Measurements from ENCODE around the gene OR2AT4.

Gene OR2AT4

DNA sequence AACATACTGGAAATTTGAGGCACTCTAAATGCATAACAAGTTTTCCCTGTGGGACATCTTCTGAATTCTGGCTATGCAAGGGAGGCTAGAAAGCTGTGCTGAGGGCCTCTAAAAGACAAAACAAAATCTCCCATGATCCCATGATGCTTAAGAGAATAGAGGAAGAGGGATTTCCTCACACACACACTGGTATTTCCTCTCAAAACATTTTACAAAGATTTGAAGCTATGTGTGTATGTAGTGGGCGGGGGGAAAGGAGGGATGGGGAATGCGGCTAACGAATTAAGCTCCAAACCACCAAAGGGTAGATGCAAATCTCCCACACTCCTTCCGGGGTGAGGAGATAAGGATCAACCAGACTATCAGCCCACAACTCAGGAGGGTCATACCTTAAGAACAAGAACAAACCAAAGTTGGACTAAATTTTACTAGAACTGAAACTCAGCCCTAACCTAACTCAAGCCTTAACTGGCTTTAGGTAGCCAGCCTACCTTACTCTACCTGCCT, 6.0 kb downstream of the OR2AT4 start:
- H3K27ac ChIP-seq (replicated peaks), result no peak overlapping the region
- TF ChIP-seq POLR2AphosphoS5 (IDR thresholded peaks at IDR 0.05; ENCODE audit: low read depth) (no peak), SPI1 (IDR thresholded peaks at IDR 0.05; ENCODE audit: borderline replicate concordance, low read depth) (no peak), GABPA (IDR thresholded peaks at IDR 0.05; ENCODE audit: low read depth) (no peak)
- TF ChIP-seq, protein P1, sequence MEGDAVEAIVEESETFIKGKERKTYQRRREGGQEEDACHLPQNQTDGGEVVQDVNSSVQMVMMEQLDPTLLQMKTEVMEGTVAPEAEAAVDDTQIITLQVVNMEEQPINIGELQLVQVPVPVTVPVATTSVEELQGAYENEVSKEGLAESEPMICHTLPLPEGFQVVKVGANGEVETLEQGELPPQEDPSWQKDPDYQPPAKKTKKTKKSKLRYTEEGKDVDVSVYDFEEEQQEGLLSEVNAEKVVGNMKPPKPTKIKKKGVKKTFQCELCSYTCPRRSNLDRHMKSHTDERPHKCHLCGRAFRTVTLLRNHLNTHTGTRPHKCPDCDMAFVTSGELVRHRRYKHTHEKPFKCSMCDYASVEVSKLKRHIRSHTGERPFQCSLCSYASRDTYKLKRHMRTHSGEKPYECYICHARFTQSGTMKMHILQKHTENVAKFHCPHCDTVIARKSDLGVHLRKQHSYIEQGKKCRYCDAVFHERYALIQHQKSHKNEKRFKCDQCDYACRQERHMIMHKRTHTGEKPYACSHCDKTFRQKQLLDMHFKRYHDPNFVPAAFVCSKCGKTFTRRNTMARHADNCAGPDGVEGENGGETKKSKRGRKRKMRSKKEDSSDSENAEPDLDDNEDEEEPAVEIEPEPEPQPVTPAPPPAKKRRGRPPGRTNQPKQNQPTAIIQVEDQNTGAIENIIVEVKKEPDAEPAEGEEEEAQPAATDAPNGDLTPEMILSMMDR (IDR thresholded peaks at IDR 0.05; ENCODE audit: insufficient read depth, low read length), result no peak
- TF ChIP-seq, protein P2, sequence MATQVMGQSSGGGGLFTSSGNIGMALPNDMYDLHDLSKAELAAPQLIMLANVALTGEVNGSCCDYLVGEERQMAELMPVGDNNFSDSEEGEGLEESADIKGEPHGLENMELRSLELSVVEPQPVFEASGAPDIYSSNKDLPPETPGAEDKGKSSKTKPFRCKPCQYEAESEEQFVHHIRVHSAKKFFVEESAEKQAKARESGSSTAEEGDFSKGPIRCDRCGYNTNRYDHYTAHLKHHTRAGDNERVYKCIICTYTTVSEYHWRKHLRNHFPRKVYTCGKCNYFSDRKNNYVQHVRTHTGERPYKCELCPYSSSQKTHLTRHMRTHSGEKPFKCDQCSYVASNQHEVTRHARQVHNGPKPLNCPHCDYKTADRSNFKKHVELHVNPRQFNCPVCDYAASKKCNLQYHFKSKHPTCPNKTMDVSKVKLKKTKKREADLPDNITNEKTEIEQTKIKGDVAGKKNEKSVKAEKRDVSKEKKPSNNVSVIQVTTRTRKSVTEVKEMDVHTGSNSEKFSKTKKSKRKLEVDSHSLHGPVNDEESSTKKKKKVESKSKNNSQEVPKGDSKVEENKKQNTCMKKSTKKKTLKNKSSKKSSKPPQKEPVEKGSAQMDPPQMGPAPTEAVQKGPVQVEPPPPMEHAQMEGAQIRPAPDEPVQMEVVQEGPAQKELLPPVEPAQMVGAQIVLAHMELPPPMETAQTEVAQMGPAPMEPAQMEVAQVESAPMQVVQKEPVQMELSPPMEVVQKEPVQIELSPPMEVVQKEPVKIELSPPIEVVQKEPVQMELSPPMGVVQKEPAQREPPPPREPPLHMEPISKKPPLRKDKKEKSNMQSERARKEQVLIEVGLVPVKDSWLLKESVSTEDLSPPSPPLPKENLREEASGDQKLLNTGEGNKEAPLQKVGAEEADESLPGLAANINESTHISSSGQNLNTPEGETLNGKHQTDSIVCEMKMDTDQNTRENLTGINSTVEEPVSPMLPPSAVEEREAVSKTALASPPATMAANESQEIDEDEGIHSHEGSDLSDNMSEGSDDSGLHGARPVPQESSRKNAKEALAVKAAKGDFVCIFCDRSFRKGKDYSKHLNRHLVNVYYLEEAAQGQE (IDR thresholded peaks at IDR 0.05; ENCODE audit: insufficient replicate concordance, low read depth), result no peak
- no peak for DNase-seq (ENCODE audit: low read depth in 1 of 2, low spot score in 1 of 2)
- peaks cover 6% of the 10 kb centered on the region for H3K27me3 ChIP-seq (ENCODE audit: insufficient read depth, poor library complexity, severe bottlenecking)
- H3K4me3 ChIP-seq (replicated peaks; ENCODE audit: insufficient read depth, low read length), result no peak overlapping the region

DNA sequence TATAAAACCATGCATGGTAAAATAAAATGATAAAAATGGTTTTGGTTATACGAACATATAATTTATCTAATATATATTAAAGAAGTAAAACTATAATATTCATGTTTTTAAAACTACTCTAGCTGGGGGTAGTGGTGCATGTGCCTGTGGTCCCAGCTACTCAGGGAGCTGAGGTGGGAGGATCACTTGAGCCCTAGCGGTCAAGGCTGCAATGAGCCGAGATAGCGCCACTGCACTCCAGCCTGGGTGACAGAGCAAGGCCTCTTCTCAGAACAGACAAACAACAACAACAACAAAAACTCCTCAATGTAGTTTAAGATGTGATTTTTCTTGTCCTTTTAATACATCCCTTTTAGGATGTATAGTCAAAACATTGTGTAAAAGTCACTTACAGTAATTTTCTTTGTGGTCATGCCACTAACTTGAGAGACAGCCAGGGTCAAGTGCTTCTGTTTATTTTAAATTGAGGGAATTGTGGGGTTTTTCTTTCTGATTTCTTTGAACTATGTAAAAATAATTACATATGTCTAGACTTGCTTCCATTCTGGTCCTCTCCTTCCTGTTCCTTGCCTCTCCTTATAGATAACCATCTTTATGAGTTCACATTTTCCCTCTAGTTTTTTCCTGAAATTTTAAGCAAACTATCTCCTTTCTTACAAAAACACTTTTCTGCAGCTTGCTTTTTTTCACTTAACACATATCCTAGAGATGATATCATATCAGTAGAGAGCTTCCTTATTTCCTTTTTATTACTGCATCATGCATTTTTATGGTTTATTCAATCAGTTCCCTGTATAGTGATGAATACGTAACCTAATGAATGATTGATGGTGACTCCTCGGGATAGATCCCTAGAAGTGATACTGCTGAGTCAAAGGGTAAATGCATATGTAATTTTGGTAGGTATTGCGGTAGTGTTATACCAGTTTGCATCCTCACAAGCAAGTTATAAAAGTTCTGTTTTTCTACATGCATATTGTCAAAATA, 9.1 kb downstream of the OR2AT4 start:
- DNase-seq (ENCODE audit: low read depth in 1 of 2, low spot score in 1 of 2), result no peak
- Histone ChIP-seq H3K27me3 (ENCODE audit: insufficient read depth, poor library complexity, severe bottlenecking) (peaks cover 6% of the 10 kb centered on the region), H3K4me3 (replicated peaks; ENCODE audit: insufficient read depth, low read length) (no peak overlapping the region), H3K27ac (replicated peaks) (no peak overlapping the region)
- TF ChIP-seq, protein P1 (IDR thresholded peaks at IDR 0.05; ENCODE audit: insufficient read depth, low read length), result no peak
- TF ChIP-seq SPI1 (IDR thresholded peaks at IDR 0.05; ENCODE audit: borderline replicate concordance, low read depth) (no peak), POLR2AphosphoS5 (IDR thresholded peaks at IDR 0.05; ENCODE audit: low read depth) (no peak), GABPA (IDR thresholded peaks at IDR 0.05; ENCODE audit: low read depth) (no peak)
- TF ChIP-seq, protein P2 (IDR thresholded peaks at IDR 0.05; ENCODE audit: insufficient replicate concordance, low read depth), result no peak

DNA sequence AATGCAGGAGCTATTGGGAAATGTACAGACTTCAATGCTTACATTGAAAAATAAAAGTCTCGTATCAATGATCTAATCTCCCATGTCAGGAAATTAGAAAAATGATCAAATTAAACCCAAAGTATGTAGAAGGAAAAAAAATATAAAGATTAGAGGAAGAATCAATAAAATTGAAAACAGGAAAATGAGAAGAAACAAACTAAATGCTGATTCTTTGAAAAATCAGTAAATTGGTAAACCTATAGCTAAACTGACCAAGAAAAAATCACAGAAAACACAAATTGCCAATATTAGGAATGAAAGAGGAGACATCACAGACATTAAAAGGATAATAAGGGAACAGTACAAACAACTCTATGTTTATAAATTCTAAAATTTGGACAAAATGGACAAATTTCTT, 11.8 kb downstream of the OR2AT4 start:
- Histone ChIP-seq H3K27me3 (ENCODE audit: insufficient read depth, poor library complexity, severe bottlenecking) (peaks cover 1% of the 10 kb centered on the region), H3K4me3 (replicated peaks; ENCODE audit: insufficient read depth, low read length) (no peak overlapping the region), H3K27ac (replicated peaks) (no peak overlapping the region)
- no peak for DNase-seq (ENCODE audit: low read depth in 1 of 2, low spot score in 1 of 2)
- TF ChIP-seq SPI1 (IDR thresholded peaks at IDR 0.05; ENCODE audit: borderline replicate concordance, low read depth), result no peak
- TF ChIP-seq, protein P2 (IDR thresholded peaks at IDR 0.05; ENCODE audit: insufficient replicate concordance, low read depth), result no peak
- no peak for TF ChIP-seq POLR2AphosphoS5 (IDR thresholded peaks at IDR 0.05; ENCODE audit: low read depth)
- TF ChIP-seq, protein P1 (IDR thresholded peaks at IDR 0.05; ENCODE audit: insufficient read depth, low read length), result no peak
- no peak for TF ChIP-seq GABPA (IDR thresholded peaks at IDR 0.05; ENCODE audit: low read depth)

Data from HL-60 (cell line).